GM18511 (cell line): ENCODE data around the gene CARD9.
"Not testable (repeated sequence)": the region's sequence is repeated elsewhere in the genome, so short reads cannot be mapped to it uniquely, and the experiment has no call there.

ENCODE experiments used
- ATAC-seq: cut with Tn5 transposase; IDR thresholded peaks from one replicate; pipeline ENCODE4 v1.9.1; 2021; ENCODE audit warnings: mild to moderate bottlenecking, moderate library complexity; ENCODE audit not compliant: unreplicated experiment

CARD9 gene

GRCh38 chr9:136326061-136326760 lies 47.3 kb downstream of the CARD9 start:
- no peak for ATAC-seq

- ATAC-seq: no peak
These were observed 48.1 kb downstream of the CARD9 start for GRCh38 chr9:136325358-136325757.

- no peak for ATAC-seq
These were observed 48.8 kb downstream of the CARD9 start for GRCh38 chr9:136324501-136325300.

GRCh38 chr9:136323371-136323789 lies 50.1 kb downstream of the CARD9 start:
- ATAC-seq: no peak

GRCh38 chr9:136322756-136323330 lies 50.6 kb downstream of the CARD9 start:
- no peak for ATAC-seq

- no peak for ATAC-seq
These were observed 51.9 kb downstream of the CARD9 start for GRCh38 chr9:136321561-136321960.

GRCh38 chr9:136320972-136321371 lies 52.5 kb downstream of the CARD9 start:
- ATAC-seq: not testable (repeated sequence)

- ATAC-seq: not testable (repeated sequence)
These were observed 53.5 kb downstream of the CARD9 start for GRCh38 chr9:136319955-136320354.

- not testable (repeated sequence) for ATAC-seq
These were observed 54.2 kb downstream of the CARD9 start for GRCh38 chr9:136319244-136319643.

GRCh38 chr9:136318776-136319241 lies 54.7 kb downstream of the CARD9 start:
- no peak for ATAC-seq

- ATAC-seq: no peak
These were observed 55.2 kb downstream of the CARD9 start for GRCh38 chr9:136318111-136318775.

- no peak for ATAC-seq
These were observed 55.8 kb downstream of the CARD9 start for GRCh38 chr9:136317695-136318094.

GRCh38 chr9:136316896-136317676 lies 56.4 kb downstream of the CARD9 start:
- ATAC-seq: no peak

GRCh38 chr9:136316271-136316751 lies 57.2 kb downstream of the CARD9 start:
- no peak for ATAC-seq

- no peak for ATAC-seq
These were observed 58.5 kb downstream of the CARD9 start for GRCh38 chr9:136314944-136315343.

GRCh38 chr9:136314056-136314416 lies 59.4 kb downstream of the CARD9 start:
- no peak for ATAC-seq
